Measurements from ENCODE around the gene NUP160.
"Not testable (repeated sequence)": the region's sequence is repeated elsewhere in the genome, so short reads cannot be mapped to it uniquely, and the experiment has no call there.

NUP160 gene, protein sequence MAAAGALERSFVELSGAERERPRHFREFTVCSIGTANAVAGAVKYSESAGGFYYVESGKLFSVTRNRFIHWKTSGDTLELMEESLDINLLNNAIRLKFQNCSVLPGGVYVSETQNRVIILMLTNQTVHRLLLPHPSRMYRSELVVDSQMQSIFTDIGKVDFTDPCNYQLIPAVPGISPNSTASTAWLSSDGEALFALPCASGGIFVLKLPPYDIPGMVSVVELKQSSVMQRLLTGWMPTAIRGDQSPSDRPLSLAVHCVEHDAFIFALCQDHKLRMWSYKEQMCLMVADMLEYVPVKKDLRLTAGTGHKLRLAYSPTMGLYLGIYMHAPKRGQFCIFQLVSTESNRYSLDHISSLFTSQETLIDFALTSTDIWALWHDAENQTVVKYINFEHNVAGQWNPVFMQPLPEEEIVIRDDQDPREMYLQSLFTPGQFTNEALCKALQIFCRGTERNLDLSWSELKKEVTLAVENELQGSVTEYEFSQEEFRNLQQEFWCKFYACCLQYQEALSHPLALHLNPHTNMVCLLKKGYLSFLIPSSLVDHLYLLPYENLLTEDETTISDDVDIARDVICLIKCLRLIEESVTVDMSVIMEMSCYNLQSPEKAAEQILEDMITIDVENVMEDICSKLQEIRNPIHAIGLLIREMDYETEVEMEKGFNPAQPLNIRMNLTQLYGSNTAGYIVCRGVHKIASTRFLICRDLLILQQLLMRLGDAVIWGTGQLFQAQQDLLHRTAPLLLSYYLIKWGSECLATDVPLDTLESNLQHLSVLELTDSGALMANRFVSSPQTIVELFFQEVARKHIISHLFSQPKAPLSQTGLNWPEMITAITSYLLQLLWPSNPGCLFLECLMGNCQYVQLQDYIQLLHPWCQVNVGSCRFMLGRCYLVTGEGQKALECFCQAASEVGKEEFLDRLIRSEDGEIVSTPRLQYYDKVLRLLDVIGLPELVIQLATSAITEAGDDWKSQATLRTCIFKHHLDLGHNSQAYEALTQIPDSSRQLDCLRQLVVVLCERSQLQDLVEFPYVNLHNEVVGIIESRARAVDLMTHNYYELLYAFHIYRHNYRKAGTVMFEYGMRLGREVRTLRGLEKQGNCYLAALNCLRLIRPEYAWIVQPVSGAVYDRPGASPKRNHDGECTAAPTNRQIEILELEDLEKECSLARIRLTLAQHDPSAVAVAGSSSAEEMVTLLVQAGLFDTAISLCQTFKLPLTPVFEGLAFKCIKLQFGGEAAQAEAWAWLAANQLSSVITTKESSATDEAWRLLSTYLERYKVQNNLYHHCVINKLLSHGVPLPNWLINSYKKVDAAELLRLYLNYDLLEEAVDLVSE (N-terminal part only)

DNA sequence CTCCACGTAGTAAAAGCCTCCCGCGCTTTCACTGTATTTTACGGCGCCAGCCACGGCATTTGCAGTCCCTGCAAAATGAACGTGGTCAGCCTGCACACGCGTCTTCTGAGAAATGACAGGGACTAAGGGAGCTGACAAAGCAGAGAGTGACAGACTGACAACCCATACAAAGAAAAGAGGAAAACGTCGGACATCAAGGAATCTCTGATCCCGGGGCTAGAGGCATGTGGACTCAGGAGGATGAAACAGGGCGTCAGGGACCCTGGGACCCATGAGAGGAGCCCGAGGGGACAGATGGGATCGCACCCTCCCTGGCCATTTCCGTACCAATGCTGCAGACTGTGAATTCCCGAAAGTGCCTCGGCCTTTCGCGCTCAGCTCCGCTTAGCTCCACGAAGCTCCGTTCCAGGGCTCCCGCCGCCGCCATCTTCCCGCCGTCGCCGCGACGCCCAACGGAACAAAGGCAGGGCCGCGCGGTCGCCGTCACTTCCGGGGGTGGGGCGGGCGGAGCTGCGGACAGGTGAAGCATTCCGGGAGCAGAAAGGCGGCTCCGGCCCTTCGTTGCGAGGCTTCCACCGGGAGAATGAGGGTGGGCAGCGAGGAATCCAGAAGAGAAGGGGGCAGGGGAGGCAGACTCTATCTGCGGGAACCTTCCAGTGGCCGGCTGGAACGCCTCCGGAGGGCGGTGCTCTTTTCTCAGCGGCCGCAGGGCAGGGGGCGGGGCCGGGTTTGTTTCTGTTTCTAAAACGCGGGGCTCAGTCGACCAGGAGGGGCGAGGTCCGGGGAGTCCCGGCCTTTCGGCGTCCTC is at the start of gene NUP160:
TSS of gene NUP160 (minus strand) at position 459 of the 808 bp plus-strand sequence. CDS start at position 427, 32 bp downstream.
- no peak for DNase-seq (ENCODE audit: extremely low read depth, low read depth)
- TF ChIP-seq, protein P1, sequence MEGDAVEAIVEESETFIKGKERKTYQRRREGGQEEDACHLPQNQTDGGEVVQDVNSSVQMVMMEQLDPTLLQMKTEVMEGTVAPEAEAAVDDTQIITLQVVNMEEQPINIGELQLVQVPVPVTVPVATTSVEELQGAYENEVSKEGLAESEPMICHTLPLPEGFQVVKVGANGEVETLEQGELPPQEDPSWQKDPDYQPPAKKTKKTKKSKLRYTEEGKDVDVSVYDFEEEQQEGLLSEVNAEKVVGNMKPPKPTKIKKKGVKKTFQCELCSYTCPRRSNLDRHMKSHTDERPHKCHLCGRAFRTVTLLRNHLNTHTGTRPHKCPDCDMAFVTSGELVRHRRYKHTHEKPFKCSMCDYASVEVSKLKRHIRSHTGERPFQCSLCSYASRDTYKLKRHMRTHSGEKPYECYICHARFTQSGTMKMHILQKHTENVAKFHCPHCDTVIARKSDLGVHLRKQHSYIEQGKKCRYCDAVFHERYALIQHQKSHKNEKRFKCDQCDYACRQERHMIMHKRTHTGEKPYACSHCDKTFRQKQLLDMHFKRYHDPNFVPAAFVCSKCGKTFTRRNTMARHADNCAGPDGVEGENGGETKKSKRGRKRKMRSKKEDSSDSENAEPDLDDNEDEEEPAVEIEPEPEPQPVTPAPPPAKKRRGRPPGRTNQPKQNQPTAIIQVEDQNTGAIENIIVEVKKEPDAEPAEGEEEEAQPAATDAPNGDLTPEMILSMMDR (IDR thresholded peaks at IDR 0.05; ENCODE audit: low read depth, low read length), result no peak

DNA sequence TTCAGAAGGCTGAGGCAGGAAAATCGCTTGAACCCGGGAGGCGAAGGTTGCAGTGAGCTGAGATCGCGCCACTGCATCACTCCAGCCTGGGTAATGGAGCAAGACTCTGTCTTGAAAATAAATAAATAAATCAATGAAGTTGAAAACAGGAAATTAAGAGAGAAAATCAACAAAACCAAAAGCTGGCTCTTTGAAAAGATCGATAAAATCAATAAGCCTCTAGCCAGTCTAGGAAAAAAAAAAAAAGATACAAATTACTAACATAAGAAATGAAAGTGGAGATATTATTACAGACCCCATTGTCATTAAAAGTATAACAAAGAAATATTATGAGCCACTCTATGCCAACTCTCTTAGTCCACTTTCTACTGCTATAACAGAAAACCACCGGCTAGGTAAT is 48.0 kb upstream of the NUP160 start:
- TF ChIP-seq, protein P1 (IDR thresholded peaks at IDR 0.05; ENCODE audit: low read depth, low read length), result no peak
- no peak for DNase-seq (ENCODE audit: extremely low read depth, low read depth)

DNA sequence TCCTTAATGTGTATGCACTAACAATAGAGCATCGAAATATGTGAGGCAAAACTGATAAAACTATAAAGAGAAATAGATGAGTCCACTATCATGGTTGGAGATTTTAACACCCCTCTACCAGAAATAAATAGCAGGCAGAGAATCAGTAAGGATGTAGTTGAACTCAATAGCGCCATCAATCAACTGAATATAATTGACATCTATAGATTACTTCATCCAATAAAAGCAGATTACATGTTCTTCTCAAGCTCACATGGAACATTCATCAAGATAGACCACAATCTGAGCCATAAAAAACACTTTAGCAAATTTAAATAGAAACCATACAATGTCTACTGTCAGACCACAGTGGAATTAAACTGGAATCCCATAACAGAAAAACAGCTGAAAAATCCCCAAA is 46.9 kb upstream of the NUP160 start:
- no peak for DNase-seq (ENCODE audit: extremely low read depth, low read depth)

DNA sequence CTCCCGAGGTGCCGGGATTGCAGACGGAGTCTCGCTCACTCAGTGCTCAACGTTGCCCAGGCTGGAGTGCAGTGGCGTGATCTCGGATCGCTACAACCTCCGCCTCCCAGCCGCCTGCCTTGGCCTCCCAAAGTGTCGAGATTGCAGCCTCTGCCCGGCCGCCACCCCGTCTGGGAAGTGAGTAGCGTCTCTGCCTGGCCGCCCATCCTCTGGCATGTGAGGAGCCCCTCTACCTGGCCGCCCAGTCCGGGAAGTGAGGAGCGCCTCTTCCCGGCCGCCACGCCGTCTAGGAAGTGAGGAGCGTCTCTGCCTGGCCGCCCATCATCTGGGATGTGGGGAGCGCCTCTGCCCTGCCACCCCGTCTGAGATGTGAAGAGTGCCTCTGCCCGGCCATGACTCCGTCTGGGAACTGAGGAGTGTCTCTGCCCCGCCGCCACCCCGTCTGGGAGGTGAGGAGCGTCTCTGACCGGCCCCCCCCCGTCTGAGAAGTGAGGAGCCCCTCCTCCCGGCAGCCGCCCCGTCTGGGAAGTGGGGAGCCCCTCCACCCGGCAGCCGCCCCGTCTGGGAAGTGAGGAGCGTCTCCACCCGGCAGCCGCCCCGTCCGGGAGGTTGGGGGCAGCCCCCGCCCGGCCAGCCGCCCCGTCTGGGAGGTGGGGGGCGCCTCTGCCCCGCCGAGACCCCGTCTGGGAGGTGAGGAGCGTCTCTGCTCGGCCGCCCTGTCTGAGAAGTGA is 44.6 kb upstream of the NUP160 start:
- not testable (repeated sequence) for DNase-seq (ENCODE audit: extremely low read depth, low read depth)

More for the DNA sequence above, 46.9 kb upstream of the NUP160 start:
- TF ChIP-seq, protein P1 (IDR thresholded peaks at IDR 0.05; ENCODE audit: low read depth, low read length), result no peak

DNA sequence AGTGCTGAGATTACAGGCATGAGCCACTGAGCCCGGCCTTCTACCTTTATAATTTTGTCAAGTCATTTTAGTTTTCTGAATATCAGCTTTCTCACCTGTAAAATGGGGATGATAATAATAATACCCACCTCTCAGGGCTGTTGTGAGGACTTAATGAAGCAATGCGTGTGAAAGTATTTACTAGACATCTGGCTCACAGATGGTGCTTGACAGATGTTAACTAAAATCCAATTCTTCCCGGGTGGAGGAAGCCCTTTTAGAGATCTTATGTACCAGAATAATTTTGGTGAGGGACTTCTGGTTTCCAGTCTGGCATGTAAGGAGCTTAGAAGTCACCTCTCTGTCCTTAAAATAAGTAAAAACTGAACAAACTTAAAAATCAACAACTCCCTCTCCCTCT is 43.7 kb upstream of the NUP160 start:
- TF ChIP-seq, protein P1 (IDR thresholded peaks at IDR 0.05; ENCODE audit: low read depth, low read length), result no peak
- no peak for DNase-seq (ENCODE audit: extremely low read depth, low read depth)

DNA sequence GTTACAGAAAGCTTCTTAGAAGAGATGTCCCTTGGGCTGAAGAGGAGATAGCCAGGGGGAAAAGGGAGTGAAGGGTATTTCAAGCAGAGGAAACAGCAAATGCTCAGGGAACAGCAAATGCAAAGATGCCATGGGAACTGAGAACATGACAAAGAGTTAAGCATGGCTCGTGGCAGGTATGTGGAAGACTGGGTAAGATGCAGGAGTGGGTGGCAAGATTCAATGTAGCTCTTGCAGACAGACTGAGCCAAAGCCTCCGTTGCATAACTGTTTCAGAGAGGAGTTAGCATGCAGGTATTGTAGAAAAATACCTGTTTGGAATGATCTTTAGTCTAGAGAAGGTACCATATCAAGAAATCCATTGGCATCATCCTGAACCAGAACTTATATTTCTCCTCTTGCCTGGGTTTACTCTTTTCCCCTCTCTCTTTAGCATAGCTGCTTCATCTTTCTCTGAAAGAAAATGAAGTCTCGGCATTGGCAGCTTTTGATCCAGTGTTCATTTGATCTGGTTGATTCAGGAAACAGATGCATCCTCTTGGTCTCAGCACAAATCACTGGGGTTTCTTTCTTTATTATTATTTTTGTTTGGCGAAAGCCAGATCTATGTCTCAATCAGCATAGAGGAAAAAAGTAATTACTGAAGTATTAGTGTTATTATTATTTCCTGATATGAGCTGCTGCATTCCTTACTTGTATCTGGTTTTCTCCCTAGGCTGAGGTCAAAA is 41.7 kb upstream of the NUP160 start:
- TF ChIP-seq, protein P1 (IDR thresholded peaks at IDR 0.05; ENCODE audit: low read depth, low read length), result no peak
- DNase-seq (ENCODE audit: extremely low read depth, low read depth), result no peak

Measured in AG09319 (cell line).